Activated CD8-positive, alpha-beta T cell treated with anti-CD3 and anti-CD28 coated beads, Interleukin-2, amount 10 ng/mL, durations not matched to agents 7 days and 5 days (primary cell): ENCODE results near the gene MFSD11. TPM values are rescaled to one million over a fixed set of nuclear protein-coding genes. Genes with fewer than 3 reads are reported as not detected.
A peak's percentile ranks its signal among the peaks of the same experiment; 100 is the strongest.

Experiments
- ATAC-seq: fragments of 150-1000 bp; cut with Tn5 transposase; one replicate; pipeline ENCODE4 v1.10.0; 2021; ENCODE audit warnings: moderate library complexity
- CTCF ChIA-PET: fragments of 350-600 bp; sonication (Branson Sonifier 250); formaldehyde crosslinking; loops from one replicate; lab custom pipeline; 2021; ENCODE audit warnings: antibody characterized with exemption; lab: Charles Lee
- POLR2A ChIA-PET: fragments of 350-600 bp; sonication (Branson Sonifier 250); formaldehyde crosslinking; loops from one replicate; lab custom pipeline; 2021; ENCODE audit warnings: antibody characterized with exemption; lab: Charles Lee
- DNase-seq: peaks from one replicate; pipeline ENCODE4 v3.0.0-alpha.2; 2020
- H3K27ac Mint-ChIP-seq: one replicate; pipeline ENCODE4 v1.8.0; 2021; ENCODE audit warnings: mild to moderate bottlenecking, mixed read lengths
- H3K27me3 Mint-ChIP-seq: one replicate; pipeline ENCODE4 v1.8.0; 2021; ENCODE audit warnings: low read depth, mixed read lengths
- H3K36me3 Mint-ChIP-seq: one replicate; pipeline ENCODE4 v1.8.0; 2021; ENCODE audit warnings: low read depth, mixed read lengths
- H3K4me1 Mint-ChIP-seq: one replicate; pipeline ENCODE4 v1.8.0; 2021; ENCODE audit warnings: low read depth, mixed read lengths
- H3K4me3 Mint-ChIP-seq: one replicate; pipeline ENCODE4 v1.8.0; 2021; ENCODE audit warnings: mild to moderate bottlenecking, mixed read lengths
- H3K9me3 Mint-ChIP-seq: one replicate; pipeline ENCODE4 v1.8.0; 2022; ENCODE audit warnings: mixed read lengths; ENCODE audit not compliant: insufficient read depth
- total RNA-seq, 2 experiments: library from RNA; stranded (reverse); gene quantifications; one replicate each; pipeline ENCODE4 v1.2.3, GENCODE V29; 2021

MFSD11 gene
- total RNA-seq, 2 experiments from 2014 or later, result 22.1 to 22.8 TPM

GRCh38 chr17:76752006-76752405 lies 14.1 kb downstream of the MFSD11 start:
- peak; percentile 56 for ATAC-seq
- peaks cover 23% of the 10 kb centered on the region for H3K4me1 Mint-ChIP-seq
- no peak for DNase-seq

DNA sequence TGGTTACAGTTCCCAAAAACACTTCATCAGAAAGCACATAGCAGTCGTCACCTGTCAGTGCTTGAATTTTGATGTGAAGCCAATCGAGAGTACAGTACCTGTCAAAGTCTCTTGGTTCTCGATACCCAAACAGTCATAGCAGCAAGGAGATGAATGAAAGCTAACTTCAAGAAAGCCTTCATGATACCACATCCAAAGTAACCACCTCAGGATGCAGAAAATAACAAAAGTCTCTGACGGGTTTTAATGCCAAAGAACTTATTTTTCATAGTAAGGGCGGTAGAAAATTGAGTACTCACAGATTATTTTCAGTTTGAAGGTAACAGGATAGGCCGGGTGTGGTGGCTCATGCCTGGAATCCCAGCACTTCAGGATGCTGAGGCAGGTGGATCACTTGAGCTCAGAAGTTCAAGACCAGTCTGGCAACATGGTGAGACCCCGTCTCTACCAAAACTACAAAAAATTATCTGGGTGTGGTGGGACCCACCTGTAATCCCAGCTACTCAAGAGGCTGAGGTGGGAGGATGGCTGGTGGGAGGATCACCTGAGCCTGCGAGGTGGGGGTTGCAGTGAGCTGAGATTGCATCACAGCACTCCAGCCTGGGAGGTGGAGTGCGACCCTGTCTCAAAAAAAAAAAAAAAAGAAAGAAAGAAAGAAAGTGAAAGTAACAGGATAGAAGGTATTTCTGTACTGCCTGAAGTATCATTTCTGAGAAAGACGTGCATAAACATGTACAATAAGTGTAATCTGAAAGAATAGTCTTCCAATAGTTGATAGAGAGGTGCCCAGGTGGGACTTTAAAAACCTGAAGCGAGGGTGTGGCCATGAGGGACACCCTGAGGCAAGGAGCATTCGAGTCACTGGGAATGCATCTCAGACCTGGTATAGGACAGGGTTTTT lies 15.4 kb downstream of the MFSD11 start:
- Mint-ChIP-seq H3K4me3 (peak overlapping the region; percentile 85), H3K9me3 (no peaks in the 10 kb centered on the region), H3K27ac (peak overlapping the region; percentile 96), H3K27me3 (no peaks in the 10 kb centered on the region), H3K36me3 (peaks cover 37% of the 10 kb centered on the region), H3K4me1 (peaks cover 23% of the 10 kb centered on the region)
- POLR2A ChIA-PET, result interaction anchor here (1.2 to 2.5 kb wide), 2 partner anchors 15 to 26 kb away, joined by 6 to 37 read pairs; partner anchors contain the start of genes MFSD11 and SRSF2
- DNase-seq (no peak), ATAC-seq (peak; percentile 63)
- CTCF ChIA-PET, result interaction anchor here (1.0 to 1.3 kb wide), 2 partner anchors 15 to 40 kb away, joined by 4 to 6 read pairs; partner anchors contain the start of gene MFSD11

More at GRCh38 chr17:76752006-76752405, 14.1 kb downstream of the MFSD11 start:
- H3K36me3 Mint-ChIP-seq, result peaks cover 30% of the 10 kb centered on the region
- no peaks in the 10 kb centered on the region for H3K9me3 Mint-ChIP-seq
- CTCF ChIA-PET, result interaction anchor here (1.0 kb wide), 1 partner anchor 13 kb away, joined by 3 read pairs; no protein-coding TSS in a partner anchor
- peak overlapping the region; percentile 48 for H3K4me3 Mint-ChIP-seq
- POLR2A ChIA-PET, result interaction anchor here (0.6 to 2.5 kb wide), 2 partner anchors 14 to 37 kb away, joined by 3 to 37 read pairs; partner anchors contain the start of genes MFSD11 and SRSF2
- peak overlapping the region; percentile 78 for H3K27ac Mint-ChIP-seq
- no peaks in the 10 kb centered on the region for H3K27me3 Mint-ChIP-seq

DNA sequence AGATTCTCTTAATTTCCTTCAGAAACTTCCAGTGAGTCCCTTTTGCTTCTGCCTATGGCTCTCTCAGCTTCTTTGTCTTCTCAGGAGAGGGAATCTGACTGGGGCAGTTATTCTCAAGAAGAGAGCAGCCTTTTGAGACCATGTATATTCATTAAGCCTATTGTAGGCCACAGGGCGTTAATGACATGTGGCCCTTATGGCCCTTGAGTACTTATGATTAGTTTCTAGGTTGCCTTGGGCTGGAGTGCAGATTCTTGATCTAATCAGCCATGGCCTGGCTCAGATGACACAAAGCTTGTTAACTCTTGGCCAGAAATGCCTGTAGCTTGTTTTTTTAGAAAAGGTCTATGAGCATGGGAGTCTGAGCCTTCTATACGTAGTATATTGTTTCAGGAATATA lies 17.4 kb downstream of the MFSD11 start:
- H3K27ac Mint-ChIP-seq, result no peak overlapping the region
- no peak overlapping the region for H3K4me3 Mint-ChIP-seq
- H3K4me1 Mint-ChIP-seq, result peaks cover 23% of the 10 kb centered on the region
- POLR2A ChIA-PET, result interaction anchor here (1.0 kb wide), 1 partner anchor 18 kb away, joined by 4 read pairs; the partner anchor contains the start of gene SRSF2
- H3K36me3 Mint-ChIP-seq, result peaks cover 29% of the 10 kb centered on the region
- DNase-seq (no peak), ATAC-seq (no peak)
- H3K9me3 Mint-ChIP-seq, result no peaks in the 10 kb centered on the region
- no peaks in the 10 kb centered on the region for H3K27me3 Mint-ChIP-seq
- CTCF ChIA-PET, result no interaction called here

DNA sequence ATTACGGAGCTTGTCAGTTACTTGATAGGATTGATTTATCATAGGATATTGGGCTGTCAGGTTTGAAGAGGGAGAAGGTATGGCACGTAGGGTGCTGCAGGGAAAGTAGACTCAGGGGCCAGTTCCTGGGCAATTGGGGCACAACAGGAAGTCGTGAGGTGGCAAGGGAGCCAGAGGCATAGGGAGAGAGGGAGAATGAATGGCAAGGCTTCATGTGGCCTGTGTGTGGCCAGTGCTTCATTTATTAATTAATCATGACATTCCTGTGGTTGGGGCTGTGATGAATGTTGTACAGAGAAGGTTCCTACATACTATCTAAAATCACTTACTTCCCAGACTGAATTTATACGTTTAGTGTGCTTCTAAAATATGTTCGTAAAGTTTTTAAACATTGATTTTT lies 19.3 kb downstream of the MFSD11 start:
- Mint-ChIP-seq H3K4me3 (no peak overlapping the region), H3K27me3 (no peaks in the 10 kb centered on the region), H3K36me3 (peaks cover 25% of the 10 kb centered on the region), H3K4me1 (peaks cover 20% of the 10 kb centered on the region), H3K9me3 (no peaks in the 10 kb centered on the region), H3K27ac (no peak overlapping the region)
- CTCF ChIA-PET, result no interaction called here
- POLR2A ChIA-PET, result interaction anchor here (0.9 kb wide), 1 partner anchor 20 kb away, joined by 3 read pairs; the partner anchor contains the start of genes MFSD11 and SRSF2
- no peak for ATAC-seq
- no peak for DNase-seq

- peaks cover 21% of the 10 kb centered on the region for H3K36me3 Mint-ChIP-seq
- no peaks in the 10 kb centered on the region for H3K27me3 Mint-ChIP-seq
- H3K9me3 Mint-ChIP-seq, result no peaks in the 10 kb centered on the region
- POLR2A ChIA-PET, result no interaction called here
- no peak for DNase-seq
- no peak overlapping the region for H3K27ac Mint-ChIP-seq
- CTCF ChIA-PET, result no interaction called here
- ATAC-seq, result no peak
- no peak overlapping the region for H3K4me3 Mint-ChIP-seq
- H3K4me1 Mint-ChIP-seq, result peaks cover 7% of the 10 kb centered on the region
Measured at GRCh38 chr17:76758570-76758969, 20.7 kb downstream of the MFSD11 start.

DNA sequence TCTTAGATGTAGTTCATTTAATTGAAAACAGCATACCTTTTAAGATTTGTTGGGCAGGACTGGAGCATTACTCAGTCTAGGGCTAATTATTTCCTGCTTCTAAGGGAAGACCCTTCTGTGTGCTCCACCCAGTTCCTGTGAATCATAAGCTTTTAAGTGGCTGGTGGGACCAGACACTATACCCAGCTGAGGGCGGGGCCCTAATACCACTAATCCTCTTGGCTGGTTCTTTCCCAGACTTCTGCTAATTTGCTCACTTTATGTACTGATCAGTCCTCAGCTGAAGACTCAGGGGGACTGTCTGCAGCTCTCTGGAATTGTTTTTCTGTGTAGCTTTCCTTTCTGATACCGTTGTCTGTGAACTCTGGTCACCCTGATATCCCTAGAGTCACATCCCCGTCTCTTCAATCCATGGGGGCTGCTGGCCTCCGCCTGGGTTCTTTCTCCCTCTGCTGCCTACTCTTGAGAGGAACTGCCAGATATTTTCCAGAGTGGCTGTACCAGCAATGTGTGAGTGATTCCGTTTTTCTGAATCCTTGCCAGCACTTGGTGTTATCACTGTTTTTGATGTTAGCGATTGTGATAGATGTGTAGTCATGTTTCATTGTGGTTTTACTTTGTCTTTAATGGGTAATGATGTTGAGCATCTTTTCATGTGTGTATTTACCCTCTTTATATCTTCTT lies 35.1 kb downstream of the MFSD11 start:
- ATAC-seq (peak; percentile 100), DNase-seq (peak; percentile 58)
- H3K36me3 Mint-ChIP-seq, result peaks cover 49% of the 10 kb centered on the region
- peaks cover 26% of the 10 kb centered on the region for H3K4me1 Mint-ChIP-seq
- CTCF ChIA-PET, result interaction anchor here (0.7 to 1.6 kb wide), 8 partner anchors 13 to 314 kb away, joined by 3 to 6 read pairs (median 4); partner anchors contain the start of gene MGAT5B
- POLR2A ChIA-PET, result interaction anchor here (1.0 to 1.2 kb wide), 3 partner anchors 9 to 45 kb away, joined by 3 to 13 read pairs (median 4); partner anchors contain the start of genes MFSD11 and SRSF2
- H3K27ac Mint-ChIP-seq, result peak overlapping the region; percentile 81
- no peaks in the 10 kb centered on the region for H3K27me3 Mint-ChIP-seq
- H3K9me3 Mint-ChIP-seq, result no peaks in the 10 kb centered on the region
- peak overlapping the region; percentile 73 for H3K4me3 Mint-ChIP-seq

DNA sequence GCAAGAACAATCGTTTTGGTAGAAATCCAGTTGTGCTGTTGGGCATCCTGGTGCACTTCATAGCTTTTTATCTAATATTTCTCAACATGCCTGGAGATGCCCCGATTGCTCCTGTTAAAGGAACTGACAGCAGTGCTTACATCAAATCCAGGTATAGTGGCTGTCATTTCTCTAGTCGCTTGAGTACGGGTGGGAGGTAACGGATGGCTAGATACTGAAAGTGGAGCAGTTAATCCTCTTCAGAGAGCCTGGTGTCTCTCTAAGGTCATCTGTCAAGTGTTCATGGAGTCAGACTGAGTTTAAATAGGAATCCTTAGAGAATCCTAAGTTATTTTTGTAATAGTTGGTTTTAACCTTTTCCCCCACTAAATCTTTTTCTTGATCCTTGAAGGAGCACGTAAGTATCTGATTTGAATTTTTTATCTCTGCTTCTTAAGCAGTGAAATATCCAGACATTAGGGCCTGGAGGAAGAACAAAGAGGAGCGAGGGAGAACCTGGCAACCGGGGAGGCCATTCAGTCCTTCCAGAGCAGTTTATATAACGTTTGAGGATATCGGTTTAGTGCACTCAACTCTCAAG lies 37.2 kb downstream of the MFSD11 start:
- CTCF ChIA-PET, result interaction anchor here (1.9 kb wide), 1 partner anchor 62 kb away, joined by 4 read pairs; no protein-coding TSS in a partner anchor

GRCh38 chr17:76781056-76781982 lies 43.4 kb downstream of the MFSD11 start:
- H3K27ac Mint-ChIP-seq, result no peak overlapping the region
- ATAC-seq (peak; percentile 36), DNase-seq (no peak)
- ChIA-PET POLR2A (interaction anchor here (0.9 to 1.1 kb wide), 3 partner anchors 9 to 53 kb away, joined by 3 to 4 read pairs (median 3); no protein-coding TSS in a partner anchor), CTCF (interaction anchor here (1.0 to 1.2 kb wide), 2 partner anchors 13 to 43 kb away, joined by 3 to 4 read pairs; no protein-coding TSS in a partner anchor)
- no peaks in the 10 kb centered on the region for H3K27me3 Mint-ChIP-seq
- H3K9me3 Mint-ChIP-seq, result no peaks in the 10 kb centered on the region
- peaks cover 12% of the 10 kb centered on the region for H3K36me3 Mint-ChIP-seq
- H3K4me3 Mint-ChIP-seq, result no peak overlapping the region
- no peaks in the 10 kb centered on the region for H3K4me1 Mint-ChIP-seq

More for the DNA sequence above, 37.2 kb downstream of the MFSD11 start:
- H3K27me3 Mint-ChIP-seq, result no peaks in the 10 kb centered on the region
- no peak for ATAC-seq
- H3K9me3 Mint-ChIP-seq, result no peaks in the 10 kb centered on the region
- POLR2A ChIA-PET, result no interaction called here
- no peak overlapping the region for H3K4me3 Mint-ChIP-seq
- no peak for DNase-seq
- peaks cover 46% of the 10 kb centered on the region for H3K36me3 Mint-ChIP-seq
- peaks cover 26% of the 10 kb centered on the region for H3K4me1 Mint-ChIP-seq
- H3K27ac Mint-ChIP-seq, result no peak overlapping the region

DNA sequence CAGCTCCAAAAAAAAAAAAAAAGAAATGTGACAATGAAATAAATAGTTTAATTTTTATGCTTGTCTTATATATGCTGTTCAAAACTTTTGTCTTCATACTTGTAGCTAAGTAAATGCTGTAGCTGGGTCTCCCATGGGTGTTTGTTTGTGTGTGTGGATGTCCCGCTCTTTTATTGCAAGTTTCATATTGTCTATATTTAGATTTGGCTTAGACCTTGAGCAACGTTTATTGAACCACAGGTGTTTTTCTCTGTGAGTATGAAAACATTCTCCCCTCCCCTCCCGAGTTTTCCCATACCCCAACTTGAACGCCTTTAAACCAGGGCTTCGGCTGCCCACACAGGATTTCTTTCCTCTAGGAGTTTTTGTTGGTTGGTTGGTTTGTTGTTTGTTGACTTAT lies 45.2 kb downstream of the MFSD11 start:
- POLR2A ChIA-PET, result interaction anchor here (0.6 kb wide), 1 partner anchor 9 kb away, joined by 3 read pairs; no protein-coding TSS in a partner anchor
- no peak for ATAC-seq
- Mint-ChIP-seq H3K9me3 (no peaks in the 10 kb centered on the region), H3K27ac (no peak overlapping the region), H3K27me3 (no peaks in the 10 kb centered on the region), H3K4me3 (no peak overlapping the region), H3K36me3 (peaks cover 6% of the 10 kb centered on the region), H3K4me1 (peaks cover 5% of the 10 kb centered on the region)
- no peak for DNase-seq
- CTCF ChIA-PET, result interaction anchor here (1.0 kb wide), 1 partner anchor 85 kb away, joined by 3 read pairs; the partner anchor contains the start of gene MGAT5B

- H3K36me3 Mint-ChIP-seq, result peaks cover 2% of the 10 kb centered on the region
- DNase-seq, result no peak
- H3K4me1 Mint-ChIP-seq, result peaks cover 5% of the 10 kb centered on the region
- no peaks in the 10 kb centered on the region for H3K27me3 Mint-ChIP-seq
- no peaks in the 10 kb centered on the region for H3K9me3 Mint-ChIP-seq
- no peak overlapping the region for H3K4me3 Mint-ChIP-seq
- no peak for ATAC-seq
- ChIA-PET POLR2A (no interaction called here), CTCF (no interaction called here)
- no peak overlapping the region for H3K27ac Mint-ChIP-seq
Measured at GRCh38 chr17:76784926-76785325, 47.0 kb downstream of the MFSD11 start.
